Panc1 (cell line): ENCODE results near the gene AMBP. TPM values are rescaled to one million over a fixed set of nuclear protein-coding genes. Genes with fewer than 3 reads are reported as not detected.
A peak's percentile ranks its signal among the peaks of the same experiment; 100 is the strongest.

Source experiments
- ATAC-seq: fragments of 200-7000 bp; cut with Tn5 transposase; 2 replicates; pipeline ENCODE4 v1.9.1; 2020; ENCODE audit warnings: mild to moderate bottlenecking, moderate library complexity
- BruUV-seq: library from RNA; stranded (reverse); fragments of 400-500 nt; replicated peaks from 2 replicates; lab custom pipeline; 2021; lab: Mats Ljungman, UMichigan
- CTCF ChIA-PET: fragments of 300-600 bp; sonication (Branson Sonifier 250); formaldehyde crosslinking; loops from one replicate; lab custom pipeline; 2022; ENCODE audit warnings: antibody characterized with exemption; lab: Charles Lee
- POLR2A ChIA-PET: fragments of 300-600 bp; sonication (Branson Sonifier 250); formaldehyde crosslinking; loops from one replicate; lab custom pipeline; 2022; ENCODE audit warnings: antibody characterized with exemption; lab: Charles Lee
- DNase-seq: peaks from one replicate; pipeline ENCODE4 v3.0.0-alpha.2; 2010; ENCODE audit warnings: low read depth, low spot score
- H3K27ac ChIP-seq: 2 replicates; pipeline ENCODE4 v1.5.1; 2011; ENCODE audit warnings: mild to moderate bottlenecking, low read length, inconsistent platforms
- H3K27me3 ChIP-seq: fragments of 200-500 bp; sonication (Bioruptor generic); 2 replicates; pipeline ENCODE4 v1.6.0; 2014; ENCODE audit warnings: low read length, inconsistent platforms; ENCODE audit not compliant: control insufficient read depth, insufficient read depth
- H3K36me3 ChIP-seq: fragments of 200-500 bp; sonication (Bioruptor generic); 2 replicates; pipeline ENCODE4 v1.5.1; 2014; ENCODE audit warnings: inconsistent platforms, mild to moderate bottlenecking, low read length, moderate library complexity; ENCODE audit not compliant: control insufficient read depth, insufficient read depth
- H3K4me1 ChIP-seq: 2 replicates; pipeline ENCODE4 v1.5.1; 2011; ENCODE audit warnings: inconsistent platforms, mild to moderate bottlenecking, low read length, moderate library complexity; ENCODE audit not compliant: control insufficient read depth, insufficient read depth
- H3K4me3 ChIP-seq, 2 experiments: 2 replicates each; pipeline ENCODE4 v1.5.1; 2011 to 2012; ENCODE audit warnings: low read depth in 2 of 2, low read length in 2 of 2, mild to moderate bottlenecking in 2 of 2, inconsistent platforms in 1 of 2, moderate library complexity in 1 of 2
- H3K9me3 ChIP-seq: fragments of 200-500 bp; sonication (Bioruptor generic); 2 replicates; pipeline ENCODE4 v1.5.1; 2014; ENCODE audit warnings: low read depth, mild to moderate bottlenecking, inconsistent platforms, low read length, moderate library complexity; ENCODE audit not compliant: control insufficient read depth, insufficient read depth
- CTCF ChIP-seq: fragments of 450-650 bp; IDR thresholded peaks from 2 replicates; pipeline ENCODE4 v1.5.1; 2017; ENCODE audit warnings: mild to moderate bottlenecking
- REST ChIP-seq, 2 experiments: IDR thresholded peaks; 2 replicates each; pipeline ENCODE4 v1.6.1; 2011 to 2012; ENCODE audit warnings: low read depth in 2 of 2, control low read depth in 1 of 2, low read length in 1 of 2, mild to moderate bottlenecking in 1 of 2, moderate library complexity in 1 of 2; ENCODE audit not compliant: insufficient read depth in 1 of 2
- SIN3A ChIP-seq: IDR thresholded peaks from 2 replicates; pipeline ENCODE4 v1.6.1; 2012; ENCODE audit warnings: low read depth, mild to moderate bottlenecking, low read length, moderate library complexity, borderline replicate concordance; ENCODE audit not compliant: insufficient read depth
- TCF7L2 ChIP-seq: IDR thresholded peaks from 2 replicates; pipeline ENCODE4 v1.6.1; 2011; ENCODE audit warnings: mild to moderate bottlenecking, low read depth, low read length, inconsistent platforms
- in situ Hi-C: cut with HindIII; loops from 2 replicates; pipeline ENCODE4 v1.10.0; 2016; ENCODE audit warnings: low sequenced_read_pairs, low pct_unique_long_range_greater_than_20kb
- intact Hi-C: fragments of 100-400 bp; cut with micrococcal nuclease; formaldehyde crosslinking; loops from one replicate; pipeline ENCODE4 v1.10.0; 2022; ENCODE audit not compliant: unreplicated experiment
- total RNA-seq: library from RNA; stranded (reverse); gene quantifications from one replicate; pipeline ENCODE4 v1.2.1, GENCODE V29; 2021; ENCODE audit not compliant: unreplicated experiment

AMBP gene
- total RNA-seq, 1 experiment from 2014 or later, result 1.7 TPM

GRCh38 chr9:114033397-114034103, 44.5 kb downstream of the AMBP start:
- DNase-seq, result no peak
- H3K36me3 ChIP-seq, result no peaks in the 10 kb centered on the region

More at GRCh38 chr9:114033397-114034103, 44.5 kb downstream of the AMBP start:
- H3K4me1 ChIP-seq, result no peaks in the 10 kb centered on the region
- ATAC-seq, result peak; percentile 76
- no peak overlapping the region for H3K27ac ChIP-seq
- CTCF ChIA-PET, result interaction anchor here (0.6 kb wide), 1 partner anchor 550 kb away, joined by 6 read pairs; no protein-coding TSS in a partner anchor
- H3K4me3 ChIP-seq, result no peak overlapping the region
- BruUV-seq, result no TSS peak
- H3K27me3 ChIP-seq, result no peaks in the 10 kb centered on the region
- H3K9me3 ChIP-seq, result no peaks in the 10 kb centered on the region
- POLR2A ChIA-PET, result interaction anchor here (0.5 kb wide), 1 partner anchor 295 kb away, joined by 3 read pairs; no protein-coding TSS in a partner anchor
- no peak for TF ChIP-seq TCF7L2
- TF ChIP-seq SIN3A, result no peak
- TF ChIP-seq CTCF, result peak; percentile 66
- no peak for TF ChIP-seq REST (IDR thresholded peaks at IDR 0.05; ENCODE audit: insufficient read depth in 1 of 2, low read depth in 2 of 2, low read length in 1 of 2)
- in situ Hi-C loops, result no loop called here
- intact Hi-C loops, result loop anchor here (5.0 to 10.0 kb wide), 2 partner anchors 156 to 219 kb away; partner anchors contain the start of gene ZNF618
